ENCODE measurements around the gene RHOA.
A peak's percentile ranks its signal among the peaks of the same experiment; 100 is the strongest.

Gene RHOA

DNA sequence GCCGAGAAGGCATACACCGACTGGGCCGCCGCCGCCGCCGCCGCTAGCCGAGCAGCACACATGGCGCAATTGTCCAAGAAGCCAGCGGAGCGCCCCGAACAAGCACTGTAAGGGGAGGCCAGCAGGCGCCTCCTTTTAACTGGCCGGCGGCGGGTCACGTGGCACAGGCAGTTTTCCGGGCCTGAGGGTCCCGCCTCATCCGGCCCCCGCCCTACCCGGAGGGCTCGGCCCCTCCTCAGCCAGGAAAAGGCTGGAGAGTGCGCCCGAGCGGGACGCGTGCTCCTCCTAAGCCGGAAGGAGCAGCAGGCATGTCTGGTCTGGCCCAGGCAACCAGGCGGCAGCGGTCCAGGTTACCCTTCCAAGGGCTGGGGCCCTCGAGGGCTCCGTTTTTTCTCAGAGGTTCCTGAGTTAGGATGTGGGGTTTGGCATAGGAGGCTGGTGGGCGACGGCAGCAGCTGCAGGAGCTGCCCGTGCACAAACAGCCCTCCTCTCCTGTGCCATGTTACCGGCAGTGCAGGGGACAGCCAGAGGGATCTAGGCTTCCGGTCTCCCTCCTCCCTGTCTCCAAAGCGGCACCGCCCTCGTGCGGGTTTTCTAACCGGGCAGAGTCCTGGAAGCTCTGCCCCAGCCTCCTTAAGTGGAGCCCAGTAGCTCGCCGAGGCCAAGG lies 53.4 kb downstream of the RHOA start, which contains the start of gene GPX1 (continued):
- peak; percentile 90; the same call in 1 of the 2 replicates for TF ChIP-seq ZNF394 (tag by site-specific recombination; IDR thresholded peaks at IDR 0.05; ENCODE audit: borderline replicate concordance)
- TF ChIP-seq FEZF1 (tag by site-specific recombination; IDR thresholded peaks at IDR 0.05) = peak; percentile 79
- TF ChIP-seq ZNF239 (tag by site-specific recombination; IDR thresholded peaks at IDR 0.05) = no peak
- TF ChIP-seq PRDM1 (tag by site-specific recombination; IDR thresholded peaks at IDR 0.05) = no peak
- no peak for TF ChIP-seq ZNF701 (tag by site-specific recombination; IDR thresholded peaks at IDR 0.05)
- TF ChIP-seq ZNF155 (tag by site-specific recombination; IDR thresholded peaks at IDR 0.05) = no peak
- TF ChIP-seq ZNF221 (tag by site-specific recombination; IDR thresholded peaks at IDR 0.05; ENCODE audit: borderline replicate concordance) = no peak
- no peak for TF ChIP-seq ZNF280D (tag by site-specific recombination; IDR thresholded peaks at IDR 0.05)
- TF ChIP-seq ZFP69B (tag by site-specific recombination; IDR thresholded peaks at IDR 0.05) = peak; percentile 94
- TF ChIP-seq ZNF660 (tag by site-specific recombination; IDR thresholded peaks at IDR 0.05) = peak; percentile 38; the same call in 1 of the 2 replicates
- no peak for TF ChIP-seq ZNF16 (tag by site-specific recombination; IDR thresholded peaks at IDR 0.05; ENCODE audit: low read depth)
- no peak for TF ChIP-seq ZBTB10 (tag by site-specific recombination; IDR thresholded peaks at IDR 0.05)
- no peak for TF ChIP-seq ZBTB1 (tag by site-specific recombination; IDR thresholded peaks at IDR 0.05)
- TF ChIP-seq, protein P1, sequence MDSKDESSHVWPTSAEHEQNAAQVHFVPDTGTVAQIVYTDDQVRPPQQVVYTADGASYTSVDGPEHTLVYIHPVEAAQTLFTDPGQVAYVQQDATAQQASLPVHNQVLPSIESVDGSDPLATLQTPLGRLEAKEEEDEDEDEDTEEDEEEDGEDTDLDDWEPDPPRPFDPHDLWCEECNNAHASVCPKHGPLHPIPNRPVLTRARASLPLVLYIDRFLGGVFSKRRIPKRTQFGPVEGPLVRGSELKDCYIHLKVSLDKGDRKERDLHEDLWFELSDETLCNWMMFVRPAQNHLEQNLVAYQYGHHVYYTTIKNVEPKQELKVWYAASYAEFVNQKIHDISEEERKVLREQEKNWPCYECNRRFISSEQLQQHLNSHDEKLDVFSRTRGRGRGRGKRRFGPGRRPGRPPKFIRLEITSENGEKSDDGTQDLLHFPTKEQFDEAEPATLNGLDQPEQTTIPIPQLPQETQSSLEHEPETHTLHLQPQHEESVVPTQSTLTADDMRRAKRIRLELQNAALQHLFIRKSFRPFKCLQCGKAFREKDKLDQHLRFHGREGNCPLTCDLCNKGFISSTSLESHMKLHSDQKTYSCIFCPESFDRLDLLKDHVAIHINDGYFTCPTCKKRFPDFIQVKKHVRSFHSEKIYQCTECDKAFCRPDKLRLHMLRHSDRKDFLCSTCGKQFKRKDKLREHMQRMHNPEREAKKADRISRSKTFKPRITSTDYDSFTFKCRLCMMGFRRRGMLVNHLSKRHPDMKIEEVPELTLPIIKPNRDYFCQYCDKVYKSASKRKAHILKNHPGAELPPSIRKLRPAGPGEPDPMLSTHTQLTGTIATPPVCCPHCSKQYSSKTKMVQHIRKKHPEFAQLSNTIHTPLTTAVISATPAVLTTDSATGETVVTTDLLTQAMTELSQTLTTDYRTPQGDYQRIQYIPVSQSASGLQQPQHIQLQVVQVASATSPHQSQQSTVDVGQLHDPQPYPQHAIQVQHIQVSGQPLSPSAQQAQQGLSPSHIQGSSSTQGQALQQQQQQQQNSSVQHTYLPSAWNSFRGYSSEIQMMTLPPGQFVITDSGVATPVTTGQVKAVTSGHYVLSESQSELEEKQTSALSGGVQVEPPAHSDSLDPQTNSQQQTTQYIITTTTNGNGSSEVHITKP (tag by site-specific recombination; IDR thresholded peaks at IDR 0.05) = peak; percentile 66
- no peak for TF ChIP-seq ZNF133 (tag by site-specific recombination; IDR thresholded peaks at IDR 0.05)
- TF ChIP-seq PRDM4 (tag by site-specific recombination; IDR thresholded peaks at IDR 0.05) = no peak
- TF ChIP-seq SP7 (tag by site-specific recombination; IDR thresholded peaks at IDR 0.05) = peak; percentile 73
- no peak for TF ChIP-seq ZNF777 (tag by site-specific recombination; IDR thresholded peaks at IDR 0.05; ENCODE audit: borderline replicate concordance)
- TF ChIP-seq ZNF24 (tag by site-specific recombination; IDR thresholded peaks at IDR 0.05) = peak; percentile 11; the same call in 1 of the 2 replicates
- peak; percentile 88 for TF ChIP-seq ZNF341 (tag by site-specific recombination; IDR thresholded peaks at IDR 0.05; ENCODE audit: low read depth)
- no peak for TF ChIP-seq SALL2 (tag by site-specific recombination; IDR thresholded peaks at IDR 0.05; ENCODE audit: borderline replicate concordance)
- peak; percentile 94 for TF ChIP-seq ZNF600 (tag by site-specific recombination; IDR thresholded peaks at IDR 0.05)
- TF ChIP-seq, protein P2, sequence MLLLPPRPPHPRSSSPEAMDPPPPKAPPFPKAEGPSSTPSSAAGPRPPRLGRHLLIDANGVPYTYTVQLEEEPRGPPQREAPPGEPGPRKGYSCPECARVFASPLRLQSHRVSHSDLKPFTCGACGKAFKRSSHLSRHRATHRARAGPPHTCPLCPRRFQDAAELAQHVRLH (tag by site-specific recombination; IDR thresholded peaks at IDR 0.05) = no peak
- peak; percentile 68 for TF ChIP-seq ZNF2 (tag by site-specific recombination; IDR thresholded peaks at IDR 0.05)
- TF ChIP-seq ZNF354C (tag by site-specific recombination; IDR thresholded peaks at IDR 0.05; ENCODE audit: borderline replicate concordance, low read depth) = no peak
- TF ChIP-seq ZNF174 (tag by site-specific recombination; IDR thresholded peaks at IDR 0.05) = no peak

Data from HEK293 (cell line).